Endothelial cell of umbilical vein (primary cell): ENCODE results near the gene PLCH1. TPM values are rescaled to one million over a fixed set of nuclear protein-coding genes. Genes with fewer than 3 reads are reported as not detected.

Experiments
- BruUV-seq: library from RNA; stranded (reverse); fragments of 400-500 nt; replicated peaks from 2 replicates; lab custom pipeline; 2021; lab: Mats Ljungman, UMichigan
- CTCF ChIA-PET: fragments of 300-600, 350-600 bp; sonication (Branson Sonifier 250); formaldehyde crosslinking; loops from one replicate; lab custom pipeline; 2021; ENCODE audit warnings: antibody characterized with exemption, inconsistent platforms; lab: Charles Lee
- POLR2A ChIA-PET: fragments of 300-600, 350-600 bp; sonication (Branson Sonifier 250); formaldehyde crosslinking; loops from one replicate; lab custom pipeline; 2021; ENCODE audit warnings: antibody characterized with exemption, inconsistent platforms; lab: Charles Lee
- DNase-seq: peaks from one replicate; pipeline ENCODE4 v3.0.0-alpha.2; 2011; ENCODE audit warnings: low read depth, low spot score
- FAIRE-seq: peaks from 2 replicates; lab custom pipeline; 2011; peaks lifted over from hg19 to GRCh38; lab: Jason Lieb, UNC
- H2AFZ ChIP-seq: 2 replicates; pipeline ENCODE4 v1.6.0; 2012; ENCODE audit warnings: low read depth, low read length, control low read depth, inconsistent platforms
- H3K27ac ChIP-seq: 2 replicates; pipeline ENCODE4 v1.5.1; 2011; ENCODE audit warnings: low read depth, mild to moderate bottlenecking, control low read depth, low read length, moderate library complexity; ENCODE audit not compliant: insufficient read depth
- H3K27me3 ChIP-seq, 2 experiments: 2 replicates each; pipeline versions ENCODE4 v1.6.0 to v1.6.1; 2011; ENCODE audit warnings: low read length in 2 of 2, mixed read lengths in 1 of 2; ENCODE audit not compliant: control insufficient read depth in 2 of 2, insufficient read depth in 2 of 2
- H3K36me3 ChIP-seq, 2 experiments: 2 replicates in 1 of 2; 3 replicates in 1 of 2; pipeline ENCODE4 v1.5.1; 2011; ENCODE audit warnings: low read length in 2 of 2, mild to moderate bottlenecking in 1 of 2, moderate library complexity in 1 of 2; ENCODE audit not compliant: control insufficient read depth in 2 of 2, insufficient read depth in 2 of 2; ENCODE audit errors: extremely low read depth in 1 of 2
- H3K4me1 ChIP-seq: 3 replicates; pipeline ENCODE4 v1.5.1; 2011; ENCODE audit warnings: mild to moderate bottlenecking, low read length; ENCODE audit not compliant: control insufficient read depth, insufficient read depth; ENCODE audit errors: extremely low read depth
- H3K4me2 ChIP-seq: 2 replicates; pipeline ENCODE4 v1.6.1; 2011; ENCODE audit warnings: low read length, control low read depth, mixed read lengths; ENCODE audit not compliant: insufficient read depth
- H3K4me3 ChIP-seq, 3 experiments: fragments of 200-600 bp in 1 of 3; sonication (generic), shearing (Covaris generic) in 1 of 3; replicated peaks in 1 of 3; 2 replicates each; pipeline ENCODE4 v1.5.1; 2011 to 2016; ENCODE audit warnings: control low read depth in 3 of 3, low read length in 3 of 3, mild to moderate bottlenecking in 2 of 3, inconsistent platforms in 1 of 3, low read depth in 1 of 3, moderate library complexity in 1 of 3; ENCODE audit not compliant: insufficient read depth in 1 of 3
- H3K79me2 ChIP-seq: 2 replicates; pipeline ENCODE4 v1.6.0; 2012; ENCODE audit warnings: low read length, inconsistent platforms; ENCODE audit not compliant: control insufficient read depth, insufficient read depth
- H3K9ac ChIP-seq: replicated peaks from 2 replicates; pipeline ENCODE3; 2011; ENCODE audit warnings: low read length, control low read depth; ENCODE audit not compliant: insufficient read depth; ENCODE audit errors: extremely low read depth
- H3K9me1 ChIP-seq: replicated peaks from 3 replicates; pipeline ENCODE4 v1.6.0; 2011; ENCODE audit warnings: mild to moderate bottlenecking, low read length; ENCODE audit not compliant: control insufficient read depth, insufficient read depth; ENCODE audit errors: extremely low read depth
- H3K9me3 ChIP-seq: replicated peaks from 2 replicates; pipeline ENCODE4 v1.5.1; 2012; ENCODE audit warnings: low read length, inconsistent platforms; ENCODE audit not compliant: control insufficient read depth, insufficient read depth
- H4K20me1 ChIP-seq: replicated peaks from 2 replicates; pipeline ENCODE3; 2011; ENCODE audit warnings: mild to moderate bottlenecking, low read length; ENCODE audit not compliant: control insufficient read depth, insufficient read depth; ENCODE audit errors: extremely low read depth
- CTCF ChIP-seq, 2 donors: IDR thresholded peaks; 1 replicate in 1 of 2; 2 replicates in 1 of 2; pipeline ENCODE4 v1.5.1; 2011; ENCODE audit warnings: low read length in 2 of 2, mild to moderate bottlenecking in 2 of 2, moderate library complexity in 2 of 2, control low read depth in 1 of 2, inconsistent platforms in 1 of 2, low read depth in 1 of 2; ENCODE audit not compliant: insufficient read depth in 1 of 2; ENCODE audit errors: extremely low read depth in 1 of 2
- EZH2 ChIP-seq: IDR thresholded peaks from 2 replicates; pipeline ENCODE4 v1.6.1; 2012; ENCODE audit warnings: borderline replicate concordance, low read depth, mild to moderate bottlenecking, moderate library complexity, low read length, inconsistent platforms; ENCODE audit not compliant: severe bottlenecking
- FOS ChIP-seq: IDR thresholded peaks from 2 replicates; pipeline ENCODE4 v1.6.1; 2011; ENCODE audit warnings: mild to moderate bottlenecking, low read length, moderate library complexity, borderline replicate concordance; ENCODE audit not compliant: insufficient read depth
- GATA2 ChIP-seq: IDR thresholded peaks from 2 replicates; pipeline ENCODE4 v1.7.0; 2011; ENCODE audit warnings: low read depth, mild to moderate bottlenecking, moderate library complexity, mixed read lengths, low read length; ENCODE audit not compliant: insufficient read length, insufficient read depth
- JUN ChIP-seq: IDR thresholded peaks from 2 replicates; pipeline ENCODE4 v1.6.1; 2011; ENCODE audit warnings: borderline replicate concordance, low read depth; ENCODE audit not compliant: insufficient read length, insufficient read depth
- MAX ChIP-seq: IDR thresholded peaks from 2 replicates; pipeline ENCODE4 v1.6.1; 2011; ENCODE audit not compliant: insufficient read depth, insufficient read length
- MYC ChIP-seq: IDR thresholded peaks from one replicate; pipeline ENCODE4 v1.6.1; 2011; ENCODE audit warnings: mild to moderate bottlenecking, low read depth, low read length
- POLR2A ChIP-seq: IDR thresholded peaks from 2 replicates; pipeline ENCODE4 v1.6.1; 2012; ENCODE audit warnings: low read depth, mild to moderate bottlenecking, control low read depth, low read length
- POLR2AphosphoS5 ChIP-seq: IDR thresholded peaks from 2 replicates; pipeline ENCODE4 v1.6.1; 2012; ENCODE audit warnings: low read depth, mild to moderate bottlenecking, control low read depth, low read length, moderate library complexity; ENCODE audit not compliant: insufficient read depth
- dilution Hi-C: fragments of 300-500 bp; cut with MboI; formaldehyde crosslinking; loops from one replicate; pipeline ENCODE4 v1.15.0; 2019; ENCODE audit warnings: low sequenced_read_pairs; ENCODE audit not compliant: extremely low pct_ligation_motif_present
- intact Hi-C: fragments of 100-400 bp; cut with micrococcal nuclease; formaldehyde crosslinking; loops from one replicate; pipeline ENCODE4 v1.10.0; 2022
- polyA plus RNA-seq, 4 experiments: library from polyadenylated mRNA; depleted of rRNA in 3 of 4; stranded (reverse) in 3 of 4; unstranded in 1 of 4; fragments of >200 nt; gene quantifications; 2 replicates each; pipeline versions ENCODE4 v1.2.1 to v1.2.3, GENCODE V29; 2011 to 2012; ENCODE audit warnings: missing spikeins in 1 of 4
- total RNA-seq: library from RNA; stranded (reverse); gene quantifications from 2 replicates; pipeline ENCODE4 v1.2.3, GENCODE V29; 2021

The PLCH1 gene
- total and polyA plus RNA-seq, 2 donors (not counting 3 experiments of a cell fraction or from before 2014, with no cell fraction given) = 0.03 TPM; not detected in 1

- DNase-seq (no peak), FAIRE-seq (no peak)
- Histone ChIP-seq H3K27ac (no peak overlapping the region), H4K20me1 (no peaks in the 10 kb centered on the region), H3K9me1 (no peaks in the 10 kb centered on the region), H3K4me2 (no peak overlapping the region), H3K36me3 (no peaks in the 10 kb centered on the region), H3K4me1 (no peaks in the 10 kb centered on the region), H2AFZ (no peak overlapping the region), H3K9me3 (no peaks in the 10 kb centered on the region), H3K4me3 (no peak overlapping the region), H3K79me2 (no peaks in the 10 kb centered on the region), H3K9ac (no peak overlapping the region), H3K27me3 (no peaks in the 10 kb centered on the region)
- intact Hi-C loops (no loop called here), dilution Hi-C loops (no loop called here)
- no TSS peak for BruUV-seq
- ChIA-PET CTCF (no interaction called here), POLR2A (no interaction called here)
- TF ChIP-seq GATA2 (no peak), CTCF (IDR thresholded peaks at IDR 0.05; ENCODE audit: extremely low read depth in 1 of 2, insufficient read depth in 1 of 2, low read depth in 1 of 2, low read length in 2 of 2) (no peak), POLR2AphosphoS5 (no peak), MAX (no peak), JUN (no peak), POLR2A (no peak), EZH2 (no peak), FOS (no peak), MYC (no peak)
Observed at GRCh38 chr3:155554777-155555451, 190.0 kb downstream of the PLCH1 start.
